ENCODE measurements around the gene FOXK1.

The FOXK1 gene

DNA sequence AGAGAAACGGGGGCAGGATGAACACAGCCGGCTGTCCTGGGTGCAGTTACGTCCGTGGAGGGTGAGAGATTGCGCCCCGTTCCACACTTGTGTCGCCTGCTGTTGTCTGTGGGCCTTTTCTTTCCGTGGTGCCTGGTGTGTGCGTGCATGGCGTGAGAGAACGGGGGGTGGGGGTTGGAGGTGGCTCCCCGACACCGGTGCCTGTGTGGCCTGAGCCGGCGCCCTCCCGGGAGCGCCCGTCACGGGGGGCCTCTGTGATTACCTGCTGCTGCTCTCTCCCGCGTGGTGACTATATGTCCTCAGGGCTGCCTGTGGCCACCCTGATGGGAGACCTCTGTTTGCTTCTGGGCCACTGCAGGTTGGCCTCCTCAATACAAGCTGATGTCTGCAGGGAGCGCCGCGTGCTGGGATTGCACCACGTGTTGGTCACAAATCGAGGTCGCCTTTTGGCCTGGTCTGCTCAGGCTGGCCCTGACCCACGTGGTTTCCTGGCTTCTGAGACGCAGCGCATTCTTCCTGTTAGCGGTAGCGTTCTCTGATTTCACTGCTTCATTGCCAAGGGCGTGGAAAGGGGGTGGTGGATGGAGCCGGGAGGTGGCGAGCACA is 82.4 kb downstream of the FOXK1 start:
- DNase-seq = no peak

DNA sequence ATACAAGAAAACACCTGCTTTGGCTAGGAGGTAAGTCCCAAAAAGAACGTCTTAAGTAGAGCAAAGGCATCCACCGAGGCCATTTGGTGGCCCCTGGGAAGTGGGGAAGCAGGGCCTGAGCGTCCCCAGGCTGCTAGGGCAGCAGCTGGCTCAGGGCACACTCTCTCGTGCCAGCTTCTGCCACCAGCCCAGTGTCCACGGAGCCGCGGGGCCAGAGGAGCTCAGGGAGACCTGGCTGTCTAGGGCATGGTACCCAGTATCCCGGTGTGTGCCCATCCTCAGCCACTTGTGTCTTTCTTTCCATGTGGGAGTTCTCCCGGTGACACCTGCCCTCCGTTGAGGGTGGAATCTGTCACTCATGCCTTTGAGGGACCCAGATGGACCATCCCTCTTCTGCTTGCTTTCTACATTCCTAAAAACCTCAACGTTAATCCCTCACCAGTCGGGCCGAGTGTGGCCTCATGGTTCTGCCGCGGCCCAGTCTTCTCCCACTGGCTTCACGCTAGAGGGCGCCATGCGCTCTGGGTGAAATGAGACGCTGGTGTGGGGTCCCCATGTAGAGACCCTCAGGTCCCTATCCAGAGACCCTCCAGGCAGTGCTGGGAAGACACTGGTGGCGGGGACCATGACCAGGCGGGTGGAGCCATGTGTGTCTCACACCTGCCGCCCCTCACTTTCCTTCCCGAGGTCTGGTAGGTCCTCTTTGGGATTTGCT is 83.8 kb downstream of the FOXK1 start:
- no peak for DNase-seq

DNA sequence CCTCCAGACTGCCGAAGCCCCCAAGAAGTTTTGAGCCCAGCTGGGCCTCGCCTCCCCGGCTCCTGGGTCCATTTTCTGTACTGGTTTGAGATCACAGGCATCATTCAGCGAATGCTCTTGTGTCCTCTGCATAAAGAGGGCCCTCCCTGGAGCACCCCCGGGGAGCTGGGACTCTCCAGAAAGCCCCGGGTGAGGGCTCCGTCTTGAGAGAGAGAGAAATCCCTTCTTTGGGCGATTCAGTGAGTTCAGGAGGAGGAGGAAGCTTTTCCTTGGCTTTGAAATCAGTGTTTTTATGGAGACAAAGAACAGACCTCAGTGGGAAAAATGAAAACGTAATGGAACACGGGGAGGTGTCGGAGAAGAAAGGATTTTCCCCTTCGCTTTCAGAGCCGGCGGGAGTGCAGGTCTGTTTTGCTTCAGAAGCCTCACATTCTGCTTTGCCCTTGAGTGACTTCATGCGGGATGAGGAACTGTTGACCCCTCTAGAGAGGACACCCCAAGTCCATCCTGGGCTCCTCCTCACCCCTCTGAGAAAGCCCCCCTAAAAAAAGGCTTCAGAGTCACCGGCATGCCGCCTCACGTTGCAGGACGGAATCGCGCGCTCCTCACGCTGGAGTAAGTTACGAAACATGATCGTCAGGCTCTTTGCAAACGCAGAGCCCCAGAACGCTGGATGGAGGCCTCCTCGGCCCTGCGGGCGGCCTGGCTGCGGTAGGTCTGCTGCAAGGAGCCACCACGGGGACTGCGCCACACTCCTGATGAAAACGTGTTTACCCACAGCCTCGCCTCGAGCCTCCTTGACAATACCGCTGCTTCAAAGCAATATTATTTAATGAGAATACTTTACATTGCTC is 84.8 kb downstream of the FOXK1 start:
- no peak for DNase-seq

DNA sequence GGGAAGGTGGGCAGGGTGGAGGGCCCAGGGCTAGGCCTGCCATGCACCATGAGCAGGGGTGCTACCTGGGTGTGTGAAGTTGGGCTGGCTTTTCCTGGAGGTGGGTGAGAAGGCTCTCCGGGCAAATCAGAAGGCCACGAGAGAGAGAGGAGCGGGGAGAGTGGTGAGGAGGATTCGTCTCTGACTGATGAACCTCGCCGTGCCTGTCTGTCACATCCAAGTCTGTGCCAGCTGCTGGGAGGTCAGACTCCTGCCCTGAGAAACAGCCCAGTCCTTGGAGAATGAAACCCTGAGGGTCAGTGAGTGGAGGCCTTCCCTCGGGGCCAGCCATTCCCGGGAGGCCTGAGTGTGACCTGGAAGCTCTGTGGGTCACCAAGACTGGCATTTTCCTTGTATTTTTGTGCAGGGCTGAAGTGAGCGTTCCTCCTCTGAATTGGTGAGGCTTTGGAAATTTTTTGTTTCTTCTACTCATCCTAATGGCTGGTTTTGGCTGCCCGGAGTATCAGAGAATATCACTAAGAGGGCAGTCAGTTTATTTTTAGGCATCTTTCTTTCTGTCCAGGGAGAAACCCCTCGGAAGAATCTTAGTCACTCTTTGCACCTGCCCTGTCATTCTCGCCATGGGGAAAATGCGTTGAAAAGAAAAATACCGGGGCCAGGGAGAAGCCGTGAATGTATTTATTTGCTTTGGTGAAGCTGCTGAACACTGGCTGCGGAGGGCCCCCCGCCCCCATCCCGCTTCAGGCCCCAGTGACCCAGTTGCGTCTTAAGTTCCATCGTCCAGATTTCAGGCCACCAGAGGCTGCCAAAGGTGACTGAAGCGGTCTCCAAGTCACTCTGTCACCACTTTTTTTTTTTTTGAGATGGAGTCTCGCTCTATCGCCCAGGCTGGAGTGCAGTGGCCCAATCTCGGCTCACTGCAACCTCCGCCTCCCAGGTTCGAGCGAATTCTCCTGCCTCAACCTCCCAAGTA is 86.8 kb downstream of the FOXK1 start:
- DNase-seq = no peak

DNA sequence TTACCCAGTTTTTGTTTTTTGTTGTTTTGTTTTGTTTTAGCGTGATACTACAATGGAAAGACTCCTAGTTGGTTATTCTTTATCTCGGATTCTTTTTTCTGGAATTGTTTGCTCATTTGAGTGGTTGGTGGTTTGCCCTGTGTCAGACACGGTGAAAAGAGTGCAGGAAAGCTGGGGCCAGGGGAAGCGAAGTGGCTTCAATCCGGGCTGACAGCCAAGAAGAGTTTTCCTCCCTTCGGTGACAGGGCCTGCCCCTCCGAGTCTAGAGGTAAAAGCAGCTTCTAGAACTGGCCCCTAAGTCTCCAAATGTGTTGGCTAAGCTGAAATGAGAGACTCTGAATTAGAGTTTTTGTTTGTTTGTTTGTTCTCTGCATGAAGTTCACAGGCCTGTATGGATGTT is 87.7 kb downstream of the FOXK1 start:
- no peak for DNase-seq

DNA sequence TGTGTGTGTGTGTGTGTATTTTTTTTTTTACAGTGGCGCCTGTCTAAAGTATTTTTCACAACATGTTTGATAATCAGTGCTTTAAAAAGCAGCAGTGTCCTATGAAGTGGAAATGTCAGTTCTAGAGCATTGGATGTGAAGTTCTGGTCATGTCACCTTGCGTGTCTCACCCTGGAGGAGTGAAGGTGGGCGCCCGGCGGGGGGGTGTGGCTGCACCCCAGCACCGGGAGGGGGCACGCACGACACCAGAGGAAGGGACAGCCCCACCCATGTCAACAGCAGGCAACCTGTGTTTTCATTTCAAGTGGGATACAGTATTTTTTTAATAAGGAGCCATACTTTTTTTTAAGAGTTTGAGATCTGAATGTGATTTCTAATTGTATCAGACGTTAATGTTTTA is 88.8 kb downstream of the FOXK1 start:
- DNase-seq = no peak

DNA sequence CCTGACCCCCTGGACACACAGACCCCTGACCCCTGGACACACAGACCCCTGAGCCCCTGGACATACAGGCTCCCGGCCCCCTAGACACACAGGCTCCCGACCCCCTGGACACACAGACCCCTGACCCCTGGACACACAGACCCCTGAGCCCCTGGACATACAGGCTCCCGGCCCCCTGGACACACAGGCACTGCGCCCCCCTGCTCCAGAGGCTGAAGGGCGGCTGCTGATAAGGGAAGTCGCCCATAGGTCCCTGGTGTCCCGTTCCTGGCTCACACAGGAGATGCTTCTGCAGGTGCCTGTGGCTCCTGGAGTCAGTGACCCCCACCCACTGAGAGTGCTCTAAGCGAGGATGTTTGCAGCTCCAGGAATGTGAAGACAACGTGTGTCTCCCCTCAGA is 89.6 kb downstream of the FOXK1 start:
- no peak for DNase-seq

DNA sequence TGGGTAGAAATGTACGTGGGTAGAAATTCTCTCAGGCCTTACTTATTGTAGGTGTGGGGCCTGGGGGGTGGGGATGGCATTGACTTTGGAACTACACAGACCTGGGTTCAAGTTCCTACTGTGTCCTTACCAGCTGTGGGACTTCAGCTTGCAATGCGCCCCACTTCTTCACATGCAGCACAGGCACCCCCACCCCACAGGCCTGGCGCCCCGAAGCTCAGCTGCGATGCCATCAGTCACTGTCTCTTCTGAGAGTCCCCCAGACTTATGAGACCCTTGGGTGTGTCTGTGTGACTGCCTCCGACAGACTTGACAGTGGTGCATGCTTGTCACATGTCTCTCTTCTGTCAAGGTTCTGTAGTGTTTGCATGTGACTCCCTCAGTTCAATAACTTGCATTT is 90.2 kb downstream of the FOXK1 start:
- no peak for DNase-seq

DNA sequence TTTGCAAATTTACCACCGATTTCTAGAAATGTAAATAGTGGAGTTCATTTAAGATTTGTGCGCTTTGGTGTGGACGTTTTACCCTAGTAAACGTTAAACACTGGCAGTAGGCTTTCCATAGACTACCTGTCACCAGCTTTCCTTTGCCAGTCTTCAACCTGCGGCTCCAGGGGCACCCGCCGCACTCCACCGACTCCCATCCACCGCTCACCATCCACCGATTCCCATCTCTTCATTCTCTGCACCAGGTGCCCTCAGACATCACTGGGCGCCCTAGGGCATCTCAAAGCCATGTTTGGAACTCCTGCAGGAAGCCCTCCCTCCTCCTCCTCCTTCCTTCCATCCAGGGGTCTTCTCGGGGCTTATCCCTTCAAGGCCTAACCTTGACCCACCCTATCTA is 91.9 kb downstream of the FOXK1 start:
- DNase-seq = no peak

DNA sequence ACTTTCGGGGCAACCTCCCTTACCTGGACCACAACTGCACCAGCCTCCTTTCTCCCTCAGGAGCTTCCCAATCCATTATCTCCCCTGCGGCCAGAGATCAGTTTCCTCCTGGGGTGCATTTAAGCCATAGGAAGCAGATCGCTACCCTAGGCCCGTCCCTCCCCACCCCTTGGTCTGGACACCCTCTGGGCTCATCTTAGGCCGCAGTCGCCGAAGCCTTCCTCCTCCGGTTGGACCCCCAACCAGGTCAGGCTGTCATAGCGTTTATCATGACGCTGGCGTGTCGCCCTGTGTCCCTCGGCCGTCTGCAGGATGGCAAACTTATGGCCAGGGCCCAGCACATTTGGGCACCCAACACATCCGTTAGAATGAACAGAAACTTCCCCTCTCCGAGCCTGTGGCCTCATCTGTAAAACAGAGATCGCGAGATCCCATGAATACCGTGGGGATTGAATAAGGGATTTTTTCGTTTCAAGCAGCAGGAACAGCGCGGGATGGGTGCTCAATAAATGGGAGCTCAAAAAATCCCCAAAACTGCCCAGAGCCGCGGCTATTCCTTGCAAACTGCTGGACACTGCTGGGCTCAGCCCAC is 92.7 kb downstream of the FOXK1 start:
- no peak for DNase-seq

DNA sequence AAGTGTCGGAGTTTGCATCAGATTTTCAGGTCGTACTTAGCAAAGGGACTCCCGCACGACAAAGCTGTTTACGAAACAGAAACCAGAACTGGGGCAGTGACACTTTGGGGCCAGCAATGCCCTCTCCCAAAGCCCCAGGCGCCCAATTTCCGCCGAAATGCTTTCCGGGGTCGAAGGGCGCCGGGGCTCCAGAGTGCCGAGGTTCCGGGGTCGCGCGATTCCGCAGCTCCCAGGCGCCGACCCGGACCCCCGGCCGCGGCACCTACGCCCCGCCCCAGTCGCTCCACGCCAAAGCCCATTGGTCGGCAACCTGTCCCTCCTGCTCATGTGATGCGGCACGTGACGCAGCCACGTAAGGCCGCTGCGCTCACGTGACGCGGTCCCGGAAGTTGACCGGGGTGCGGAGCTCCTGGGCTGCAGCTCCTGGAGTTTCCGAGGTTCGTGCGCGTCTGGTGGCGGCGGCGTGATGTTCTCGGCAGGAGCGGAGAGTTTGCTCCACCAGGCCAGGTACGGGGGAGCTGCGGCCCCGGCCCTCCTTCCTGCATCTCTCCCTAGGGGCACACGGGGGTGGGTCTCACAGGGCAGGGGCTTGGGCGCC is 93.3 kb downstream of the FOXK1 start, which contains the start of gene AP5Z1:
TSS of gene AP5Z1 (plus strand) at position 374 of the 598 bp plus-strand sequence. CDS start at position 467, 93 bp downstream.
- DNase-seq = peak; percentile 97

DNA sequence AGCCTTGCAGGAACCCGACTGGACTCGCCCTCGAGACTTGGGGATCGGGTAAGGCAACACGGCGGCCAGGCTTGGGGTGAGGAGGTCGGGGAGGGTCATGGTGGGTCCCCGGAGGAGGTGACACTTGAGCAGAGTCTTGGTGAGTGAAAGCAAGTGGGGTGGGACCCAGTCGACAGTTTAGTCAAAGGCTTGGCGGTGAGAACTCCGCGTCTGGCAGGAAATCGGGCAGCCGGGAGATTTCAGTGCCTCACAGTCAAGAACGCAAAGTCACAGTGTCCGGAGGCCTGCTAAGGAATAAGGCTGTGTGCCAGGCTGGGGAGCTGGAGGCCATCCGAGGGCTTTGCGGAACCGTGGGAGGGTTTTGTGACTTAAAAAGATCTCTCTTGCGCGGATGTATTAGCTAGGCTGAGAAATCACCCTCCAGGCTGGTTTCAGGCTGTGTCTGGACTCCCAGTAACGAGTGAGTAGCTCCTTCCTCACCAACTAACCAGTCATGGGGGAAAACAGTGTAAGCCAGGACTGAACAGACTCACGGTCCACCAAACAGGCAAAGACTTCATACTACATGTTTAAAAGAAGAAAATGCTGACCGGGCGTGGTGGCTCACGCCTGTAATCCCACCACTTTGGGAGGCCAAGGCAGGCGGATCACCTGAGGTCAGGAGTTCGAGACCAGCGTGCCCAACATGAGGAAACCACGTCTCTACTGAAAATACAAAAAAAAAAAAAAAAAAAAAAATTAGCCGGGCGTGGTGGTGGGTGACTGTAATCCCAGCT is 93.9 kb downstream of the FOXK1 start:
- no peak for DNase-seq

DNA sequence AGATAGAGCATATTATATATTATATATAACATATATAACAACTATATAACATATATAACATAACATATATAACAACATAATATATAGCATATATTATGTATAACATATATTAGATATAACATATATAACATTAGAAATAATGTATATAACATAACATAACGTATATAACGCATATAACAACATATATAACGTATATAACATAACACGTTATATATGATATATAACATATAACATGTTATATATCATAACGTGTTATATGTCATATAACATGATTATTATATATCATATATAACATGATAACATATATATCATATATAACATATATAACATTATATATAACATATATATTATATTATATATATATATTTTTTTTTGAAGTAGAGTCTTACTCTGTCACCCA is 97.0 kb downstream of the FOXK1 start:
- no peak for DNase-seq

DNA sequence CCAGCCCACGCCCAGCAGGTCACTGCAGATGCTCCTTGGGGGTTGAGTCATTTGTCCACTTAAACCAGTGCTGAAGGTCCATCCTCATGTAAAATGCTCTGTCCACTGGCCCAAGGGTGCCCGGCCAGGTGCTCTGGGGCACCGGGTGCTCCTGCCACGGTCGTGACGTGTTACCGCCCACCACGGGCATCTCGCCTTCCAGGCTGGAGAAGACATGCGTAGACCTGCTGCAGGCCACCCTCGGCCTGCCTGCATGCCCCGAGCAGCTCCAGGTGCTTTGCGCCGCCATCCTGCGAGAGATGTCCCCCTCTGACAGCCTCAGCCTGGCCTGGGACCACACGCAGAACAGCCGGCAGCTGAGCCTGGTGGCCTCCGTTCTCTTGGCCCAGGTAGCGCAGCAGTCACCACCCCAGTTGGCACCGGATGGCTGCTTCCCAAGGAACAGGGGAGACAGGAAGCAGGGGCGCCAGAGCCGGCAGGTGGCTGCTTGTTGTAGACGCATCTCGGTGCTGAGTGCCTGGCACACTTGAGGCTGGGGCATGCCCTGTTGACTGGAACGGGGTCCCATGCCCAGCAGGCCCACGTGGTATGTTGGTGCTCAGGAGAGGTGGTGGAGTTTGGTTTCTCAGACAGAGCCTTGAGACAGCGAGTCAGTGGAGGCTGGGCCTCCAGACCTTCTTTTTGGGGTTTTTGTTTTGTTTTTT is 99.4 kb downstream of the FOXK1 start:
- no peak for DNase-seq

DNA sequence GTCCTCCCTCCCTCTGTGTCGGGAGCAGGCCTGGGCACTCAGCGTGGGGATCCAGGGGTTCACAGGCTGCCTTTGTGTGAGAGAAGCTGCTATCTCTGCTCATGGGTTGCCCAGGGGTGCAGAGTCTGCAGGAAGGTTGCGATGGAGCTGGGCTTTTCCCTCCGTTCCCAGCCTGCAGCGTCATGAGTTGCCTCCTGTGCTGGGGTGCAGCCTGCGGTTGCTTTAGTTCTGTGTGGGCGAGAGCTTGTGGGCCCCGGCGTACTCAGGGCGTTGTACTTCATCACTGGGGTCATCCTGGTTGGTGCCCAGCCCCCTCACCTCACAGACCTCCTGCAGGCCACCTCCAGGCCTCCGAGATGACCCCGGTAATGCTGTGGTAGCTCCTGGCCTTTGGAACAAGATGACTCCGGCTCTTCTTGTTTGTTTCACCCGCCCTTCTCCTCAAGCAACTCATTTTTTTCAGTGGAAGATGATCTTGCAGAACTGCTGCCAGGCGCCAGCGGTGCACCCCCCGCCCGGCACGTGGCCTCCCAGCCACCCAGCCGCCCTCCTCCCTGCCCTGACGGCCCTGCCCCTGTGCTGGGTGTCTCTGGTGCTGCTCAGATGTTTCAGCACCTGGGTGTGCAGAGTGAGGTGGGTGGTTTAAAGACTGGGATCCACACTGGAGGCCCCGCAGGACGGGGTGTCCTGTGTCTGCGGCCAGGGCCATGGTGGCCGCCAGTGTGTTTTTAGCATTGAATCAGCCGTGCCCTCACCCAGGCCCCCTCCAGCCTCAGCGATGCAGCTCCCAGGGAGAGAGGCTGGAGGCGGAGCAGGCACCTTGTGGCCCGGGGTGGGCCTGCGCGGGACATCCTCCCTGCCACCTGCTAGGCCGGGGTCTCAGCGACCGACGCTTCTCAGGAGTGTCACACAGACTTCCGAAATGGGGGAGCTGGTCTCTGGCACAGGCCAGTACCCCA is 100.5 kb downstream of the FOXK1 start:
- DNase-seq = no peak

DNA sequence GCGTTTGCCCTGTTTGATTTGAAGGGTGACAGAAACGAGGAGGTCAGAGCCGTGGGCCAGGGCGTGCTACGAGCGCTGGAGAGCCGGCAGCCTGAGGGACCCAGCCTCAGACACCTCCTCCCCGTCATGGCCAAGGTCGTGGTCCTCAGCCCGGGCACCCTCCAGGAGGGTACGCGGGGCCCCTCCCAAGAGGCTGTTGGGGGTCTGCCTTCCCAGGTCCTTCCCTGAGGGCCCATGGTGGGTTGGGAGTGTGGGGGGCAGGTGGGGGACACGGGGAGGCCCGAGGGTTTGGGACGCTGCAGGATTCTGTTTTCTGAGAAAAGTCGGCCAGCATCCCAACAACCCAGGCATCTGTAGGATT is 101.2 kb downstream of the FOXK1 start:
- no peak for DNase-seq

DNA sequence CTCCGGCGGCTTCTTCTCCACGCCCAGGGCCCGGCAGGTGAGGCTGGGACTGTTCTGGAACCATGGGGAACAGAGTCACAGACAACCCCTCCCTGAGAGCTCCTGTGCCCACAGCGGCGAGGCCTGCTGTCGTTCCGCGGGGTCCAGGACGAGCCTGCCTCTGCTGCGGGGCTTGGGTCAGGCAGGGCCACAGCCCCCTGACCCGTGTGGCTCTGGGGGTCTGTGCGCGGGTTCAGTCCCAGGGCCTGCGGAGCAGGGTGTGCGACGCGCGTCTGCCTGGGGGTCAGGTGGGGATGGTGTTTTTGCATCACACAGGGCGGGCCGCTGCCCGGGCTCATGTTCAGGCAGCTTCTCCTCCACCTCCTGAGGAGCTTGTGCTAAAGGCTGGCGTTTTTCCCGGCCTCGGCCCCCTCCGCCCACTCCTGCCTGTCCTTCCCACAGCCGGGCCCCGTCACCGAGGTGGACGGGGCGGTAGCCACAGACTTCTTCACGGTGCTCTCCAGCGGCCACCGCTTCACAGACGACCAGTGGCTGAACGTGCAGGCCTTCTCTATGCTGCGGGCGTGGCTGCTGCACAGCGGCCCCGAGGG is 101.8 kb downstream of the FOXK1 start:
- DNase-seq = no peak

DNA sequence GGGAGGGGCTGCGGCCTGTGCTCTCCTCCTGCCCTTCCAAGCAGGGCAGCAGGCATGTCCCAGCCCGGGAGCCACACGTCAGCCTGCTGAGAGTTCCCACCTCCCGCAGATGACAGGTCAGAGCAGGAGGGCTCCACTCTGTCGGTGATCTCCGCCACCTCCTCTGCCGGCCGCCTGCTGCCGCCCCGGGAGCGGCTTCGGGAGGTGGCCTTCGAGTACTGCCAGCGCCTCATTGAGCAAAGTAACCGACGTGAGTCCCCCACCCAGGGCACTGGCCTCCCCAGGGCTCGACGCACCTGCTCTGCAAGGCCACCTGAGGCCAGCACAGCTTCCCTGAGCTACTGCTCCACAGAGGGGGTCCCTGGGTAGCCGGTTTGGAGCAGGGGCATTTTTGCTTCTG is 102.7 kb downstream of the FOXK1 start:
- DNase-seq = no peak

Data from right kidney (tissue), 1 donor.